Hindlimb muscle (tissue), 1 donor: ENCODE results near the gene POLE. TPM values are rescaled to one million over a fixed set of nuclear protein-coding genes. Genes with fewer than 3 reads are reported as not detected.

Experiments used
- DNase-seq: peaks from one replicate; pipeline ENCODE4 v3.0.0-alpha.2; 2013
- polyA plus RNA-seq: library from polyadenylated mRNA; unstranded; fragments of 120-200 nt; gene quantifications from one replicate; pipeline ENCODE4 v1.2.1, GENCODE V29; 2013; ENCODE audit not compliant: insufficient read length

POLE gene
- polyA plus RNA-seq, 1 donor, result 31.9 TPM

GRCh38 chr12:132648616-132649225 lies 38.4 kb downstream of the POLE start:
- no peak for DNase-seq

GRCh38 chr12:132647858-132648257 lies 39.3 kb downstream of the POLE start:
- DNase-seq, result no peak

- no peak for DNase-seq
Observed at GRCh38 chr12:132646850-132647249, 40.3 kb downstream of the POLE start.

GRCh38 chr12:132642846-132643835 lies 44.0 kb downstream of the POLE start:
- DNase-seq, result no peak

DNA sequence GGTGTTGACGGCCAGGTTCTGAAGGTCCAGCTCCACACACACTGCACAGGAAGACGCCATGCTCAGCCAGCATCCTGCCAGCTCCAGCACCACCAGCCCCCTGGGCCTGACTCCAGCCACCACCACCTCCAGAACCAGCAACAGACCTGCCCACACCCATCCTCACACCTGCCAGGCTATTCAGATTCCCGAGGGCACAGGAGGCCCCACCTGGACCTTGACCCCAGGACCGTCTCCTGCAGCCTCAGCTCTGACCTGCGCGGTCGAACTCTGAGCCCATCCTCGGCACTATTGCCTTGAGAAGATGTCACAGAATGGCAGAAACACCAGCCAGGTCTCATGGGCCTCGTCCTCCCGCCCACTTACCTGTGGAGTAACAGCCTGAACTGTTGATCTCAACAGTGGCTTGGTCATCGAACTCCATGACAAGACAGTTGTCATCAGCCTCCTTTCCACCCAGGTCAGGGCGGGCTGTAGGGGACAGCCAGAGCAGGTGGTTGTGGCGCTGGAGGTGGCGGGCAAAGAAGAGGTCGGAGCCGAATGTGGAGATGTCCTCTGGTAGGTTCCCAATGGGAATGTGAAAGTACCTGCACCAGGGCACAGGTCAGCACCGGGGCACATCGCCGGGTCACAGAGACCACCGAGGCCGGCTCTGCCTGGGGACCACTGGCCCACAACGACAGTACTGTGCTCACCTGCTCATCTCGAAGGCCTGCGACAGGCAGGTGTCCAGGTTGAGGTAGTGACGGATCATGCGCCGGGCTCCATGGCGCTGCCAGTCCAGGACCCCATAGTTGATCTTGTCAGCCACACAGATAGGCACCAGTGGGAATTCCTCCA lies 45.1 kb downstream of the POLE start:
- no peak for DNase-seq

DNA sequence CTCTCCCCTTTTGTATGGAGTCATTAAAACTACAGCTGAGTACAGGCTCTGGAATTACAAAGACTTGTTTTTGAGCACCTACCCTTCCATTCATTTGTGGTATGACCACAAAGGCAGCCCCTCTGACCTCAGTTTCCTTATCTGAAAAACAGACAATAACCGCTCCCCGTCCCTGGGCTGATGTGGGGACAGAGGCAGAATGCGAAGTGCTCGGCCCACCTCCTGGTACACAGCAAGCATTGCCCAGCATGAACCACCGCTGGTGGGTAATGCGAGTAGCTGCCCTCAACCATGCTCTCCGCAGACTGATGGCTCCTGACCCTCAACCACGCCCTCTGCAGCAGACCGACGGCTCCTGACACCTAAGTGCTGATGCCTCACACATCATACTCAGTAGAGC lies 46.2 kb downstream of the POLE start:
- no peak for DNase-seq

DNA sequence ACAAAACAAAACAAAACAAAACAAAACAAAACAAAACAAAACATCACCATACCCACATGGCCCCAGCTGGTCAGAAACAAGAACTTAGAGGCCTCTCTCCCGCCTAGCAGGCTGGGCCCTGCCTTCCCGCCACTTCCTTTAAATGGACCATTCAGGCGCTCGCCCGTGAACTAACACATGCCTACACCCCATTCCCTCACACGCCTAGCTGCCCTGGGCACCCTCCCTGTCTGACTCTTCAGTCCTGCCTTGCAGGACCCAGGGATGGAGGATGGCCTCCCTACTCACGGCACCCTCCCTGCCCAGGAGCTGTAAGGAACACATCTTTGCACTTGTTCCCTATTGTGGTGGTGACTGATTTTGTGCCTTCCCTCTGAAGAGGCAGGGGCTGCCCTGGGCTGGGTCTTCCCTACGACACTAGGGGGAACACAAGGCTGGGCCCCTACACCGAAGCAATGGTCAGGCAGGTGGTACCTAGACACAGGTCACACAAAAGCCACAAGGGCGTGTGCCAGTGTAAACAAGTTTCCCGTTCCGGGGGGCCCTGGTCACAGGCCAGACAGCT lies 47.1 kb downstream of the POLE start:
- no peak for DNase-seq

- no peak for DNase-seq
Observed at GRCh38 chr12:132638541-132639408, 48.4 kb downstream of the POLE start.

- no peak for DNase-seq
Observed at GRCh38 chr12:132637811-132638210, 49.3 kb downstream of the POLE start.

- no peak for DNase-seq
Observed at GRCh38 chr12:132635076-132635955, 51.8 kb downstream of the POLE start.

DNA sequence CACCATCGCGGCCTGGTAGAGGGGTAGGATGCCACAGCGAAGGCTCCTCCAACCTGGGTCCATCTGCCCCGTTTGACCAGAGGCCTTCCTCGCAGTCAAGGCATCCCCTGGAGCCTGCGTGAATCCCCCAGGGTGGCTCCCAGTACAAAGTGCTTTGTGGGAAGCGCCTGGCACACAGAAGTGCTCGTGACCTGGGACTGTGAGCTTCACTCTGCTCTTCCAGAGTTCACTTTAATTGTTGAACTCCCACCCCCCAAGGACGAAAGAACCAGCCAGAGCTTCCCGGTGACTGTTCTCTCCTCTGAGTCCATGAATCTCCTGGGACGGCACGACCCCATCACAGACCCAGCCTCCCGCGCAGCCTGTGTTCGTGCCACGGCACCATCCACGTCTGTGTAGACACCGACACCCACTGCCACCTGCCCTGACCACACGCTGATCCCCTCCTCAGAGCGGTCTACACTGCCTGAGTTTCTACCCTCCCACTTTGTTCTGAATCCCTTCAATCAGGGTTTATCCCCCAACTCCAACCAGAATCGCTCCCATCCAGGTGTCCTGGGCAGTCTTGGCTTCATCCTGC lies 52.6 kb downstream of the POLE start:
- no peak for DNase-seq

- no peak for DNase-seq
Observed at GRCh38 chr12:132633901-132634300, 53.2 kb downstream of the POLE start.

GRCh38 chr12:132633398-132633797 lies 53.7 kb downstream of the POLE start:
- DNase-seq, result no peak

DNA sequence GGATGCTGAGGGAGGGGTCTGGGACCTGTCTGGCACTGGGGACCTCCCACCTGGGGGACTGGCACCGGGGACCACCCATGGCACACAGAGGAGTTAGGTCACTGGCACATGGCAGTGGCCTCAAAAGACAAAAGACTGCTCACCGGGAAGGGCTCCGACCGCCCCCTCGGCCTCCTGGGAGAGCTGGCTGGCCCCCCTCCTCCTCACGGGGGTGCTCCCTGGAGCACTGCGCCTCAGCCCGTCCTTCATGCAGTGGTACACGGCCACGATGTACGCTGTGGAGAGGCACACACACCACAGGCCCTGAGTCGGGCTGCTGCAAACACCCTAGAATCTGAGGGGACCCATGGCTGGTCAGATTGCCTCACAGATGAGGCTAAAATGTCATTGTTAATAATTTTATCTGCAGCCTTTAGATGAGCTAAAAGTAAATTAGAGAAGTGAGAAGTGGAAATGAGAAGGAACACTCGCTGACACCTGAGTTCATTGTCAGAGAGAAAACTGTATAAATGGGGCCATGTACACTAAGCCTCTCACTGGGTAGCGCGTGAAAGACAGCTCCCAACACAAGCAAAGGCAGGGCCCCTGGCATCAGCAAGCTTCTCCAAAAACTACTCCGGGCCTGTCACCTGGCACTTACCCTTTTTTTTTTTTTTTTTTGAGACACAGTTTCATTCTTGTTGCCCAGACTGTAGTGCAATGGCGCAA lies 54.5 kb downstream of the POLE start:
- no peak for DNase-seq

GRCh38 chr12:132631666-132632065 lies 55.5 kb downstream of the POLE start:
- DNase-seq, result no peak

- DNase-seq, result no peak
Observed at GRCh38 chr12:132630672-132631071, 56.5 kb downstream of the POLE start.

DNA sequence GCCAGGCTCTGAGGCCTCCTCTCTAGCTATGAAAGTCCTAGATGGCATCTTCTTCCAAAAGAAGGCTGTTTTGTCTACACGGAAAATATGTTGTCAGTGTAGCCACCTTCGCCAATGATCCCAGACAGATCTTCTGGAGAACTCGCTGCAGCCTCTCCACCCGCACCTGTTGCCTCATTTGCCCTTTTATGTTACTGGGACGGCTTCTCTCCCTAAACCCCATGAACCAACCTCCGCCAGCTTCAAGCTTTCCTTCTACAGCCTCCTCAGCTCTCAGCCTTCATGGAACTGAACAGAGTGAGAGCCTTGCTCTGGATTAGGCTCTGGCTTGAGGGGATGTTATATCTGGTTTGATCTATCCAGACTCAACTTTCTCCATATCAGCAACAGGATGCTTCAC lies 57.8 kb downstream of the POLE start:
- DNase-seq, result no peak

- DNase-seq, result no peak
Observed at GRCh38 chr12:132625731-132626430, 61.3 kb downstream of the POLE start.
